ENCODE data around the gene ZNF407.

The ZNF407 gene

DNA sequence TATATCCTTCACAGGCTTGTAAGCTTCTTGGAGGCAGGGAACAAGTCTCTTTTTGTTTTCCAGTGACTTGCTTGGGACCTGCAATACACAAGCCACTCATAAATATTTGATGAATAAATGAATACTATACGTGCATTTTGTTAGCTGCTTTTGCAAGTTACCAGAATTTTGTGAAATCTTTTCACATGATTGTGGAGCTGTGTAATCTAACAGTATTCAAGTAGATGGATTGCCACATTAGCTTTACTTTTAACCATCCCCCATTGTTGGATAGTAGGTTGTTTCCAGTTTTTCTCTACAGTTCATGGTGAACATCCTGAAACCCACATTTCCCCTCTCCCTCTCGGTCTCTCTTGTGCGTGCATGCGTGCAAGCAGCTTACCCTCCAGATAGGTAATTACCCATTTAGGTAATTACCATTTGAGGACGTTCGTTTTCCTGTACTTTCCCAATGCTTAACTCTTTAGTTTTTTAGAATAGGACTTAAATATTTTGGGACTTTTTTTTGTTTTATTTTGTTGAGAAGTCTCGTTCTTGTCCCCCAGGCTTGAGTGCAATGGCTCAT, 12.5 kb downstream of the ZNF407 start:
- TF ChIP-seq, protein P1, sequence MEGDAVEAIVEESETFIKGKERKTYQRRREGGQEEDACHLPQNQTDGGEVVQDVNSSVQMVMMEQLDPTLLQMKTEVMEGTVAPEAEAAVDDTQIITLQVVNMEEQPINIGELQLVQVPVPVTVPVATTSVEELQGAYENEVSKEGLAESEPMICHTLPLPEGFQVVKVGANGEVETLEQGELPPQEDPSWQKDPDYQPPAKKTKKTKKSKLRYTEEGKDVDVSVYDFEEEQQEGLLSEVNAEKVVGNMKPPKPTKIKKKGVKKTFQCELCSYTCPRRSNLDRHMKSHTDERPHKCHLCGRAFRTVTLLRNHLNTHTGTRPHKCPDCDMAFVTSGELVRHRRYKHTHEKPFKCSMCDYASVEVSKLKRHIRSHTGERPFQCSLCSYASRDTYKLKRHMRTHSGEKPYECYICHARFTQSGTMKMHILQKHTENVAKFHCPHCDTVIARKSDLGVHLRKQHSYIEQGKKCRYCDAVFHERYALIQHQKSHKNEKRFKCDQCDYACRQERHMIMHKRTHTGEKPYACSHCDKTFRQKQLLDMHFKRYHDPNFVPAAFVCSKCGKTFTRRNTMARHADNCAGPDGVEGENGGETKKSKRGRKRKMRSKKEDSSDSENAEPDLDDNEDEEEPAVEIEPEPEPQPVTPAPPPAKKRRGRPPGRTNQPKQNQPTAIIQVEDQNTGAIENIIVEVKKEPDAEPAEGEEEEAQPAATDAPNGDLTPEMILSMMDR (IDR thresholded peaks at IDR 0.05; ENCODE audit: control insufficient read depth, insufficient read depth, low read depth, low read length, missing control alignments): no peak
- no peak overlapping the region for H3K4me3 ChIP-seq (ENCODE audit: control insufficient read depth, low read depth, low read length)
- no peak for DNase-seq (ENCODE audit: low read depth)

DNA sequence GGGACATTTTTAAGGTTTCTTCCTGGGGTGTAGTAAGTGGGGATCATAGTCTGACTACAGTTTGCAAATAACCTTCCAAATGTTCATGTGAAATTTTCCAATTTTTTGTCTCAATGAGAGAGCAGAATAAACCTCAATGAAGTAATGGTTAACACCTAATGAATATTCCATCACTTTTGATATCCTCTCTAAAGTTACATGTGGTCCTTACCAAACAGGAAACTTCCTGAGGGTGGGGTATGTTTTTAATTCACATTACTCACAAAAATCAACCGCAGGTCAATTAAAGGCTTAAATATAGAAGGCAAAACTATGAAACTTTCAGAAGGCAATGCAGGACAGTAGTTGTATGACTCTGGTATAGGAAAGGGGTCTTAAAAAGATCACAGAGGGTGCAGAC, 13.2 kb downstream of the ZNF407 start:
- no peak for DNase-seq (ENCODE audit: low read depth)
- TF ChIP-seq, protein P1 (IDR thresholded peaks at IDR 0.05; ENCODE audit: control insufficient read depth, insufficient read depth, low read depth, low read length, missing control alignments): no peak
- H3K4me3 ChIP-seq (ENCODE audit: control insufficient read depth, low read depth, low read length): no peak overlapping the region

DNA sequence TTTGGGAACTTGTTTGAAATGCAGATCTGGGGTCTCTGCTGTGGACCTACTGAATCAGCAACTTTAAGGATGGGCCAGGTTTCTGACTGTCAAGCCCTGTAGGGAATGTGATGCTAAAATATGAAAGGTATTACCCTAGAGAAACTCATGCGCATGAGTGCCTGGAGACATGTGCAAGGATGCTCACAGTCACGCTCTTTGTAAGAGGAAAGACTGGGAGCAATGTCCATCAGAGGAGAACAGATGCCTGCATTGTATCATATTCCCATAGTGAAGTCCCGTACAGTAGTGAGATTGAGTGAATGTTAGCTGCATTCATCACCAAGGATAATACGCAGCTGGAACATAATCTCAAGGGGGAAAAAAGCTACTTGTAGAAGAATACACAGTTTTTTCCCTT, 14.1 kb downstream of the ZNF407 start:
- TF ChIP-seq, protein P1 (IDR thresholded peaks at IDR 0.05; ENCODE audit: control insufficient read depth, insufficient read depth, low read depth, low read length, missing control alignments): no peak
- no peak for DNase-seq (ENCODE audit: low read depth)
- no peak overlapping the region for H3K4me3 ChIP-seq (ENCODE audit: control insufficient read depth, low read depth, low read length)

DNA sequence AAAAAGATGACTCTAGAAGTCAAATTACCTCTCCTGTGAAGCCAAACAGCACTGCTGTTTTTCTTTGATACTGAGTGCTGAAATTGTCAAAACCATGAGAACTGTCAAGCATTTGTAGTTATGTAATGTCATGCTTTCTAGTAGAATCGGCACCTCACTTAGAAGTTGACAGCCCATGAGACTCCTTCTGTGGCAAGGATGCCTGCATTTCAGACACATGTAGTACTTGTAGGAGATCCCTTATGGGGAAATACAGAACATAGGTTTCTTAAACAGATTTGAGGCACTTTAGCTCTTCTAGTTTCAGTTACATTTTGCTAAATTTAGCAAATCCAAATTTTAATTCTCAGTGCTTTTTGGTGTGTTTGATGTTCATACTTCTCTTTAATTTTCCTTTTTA, 15.7 kb downstream of the ZNF407 start:
- TF ChIP-seq, protein P1 (IDR thresholded peaks at IDR 0.05; ENCODE audit: control insufficient read depth, insufficient read depth, low read depth, low read length, missing control alignments): no peak

DNA sequence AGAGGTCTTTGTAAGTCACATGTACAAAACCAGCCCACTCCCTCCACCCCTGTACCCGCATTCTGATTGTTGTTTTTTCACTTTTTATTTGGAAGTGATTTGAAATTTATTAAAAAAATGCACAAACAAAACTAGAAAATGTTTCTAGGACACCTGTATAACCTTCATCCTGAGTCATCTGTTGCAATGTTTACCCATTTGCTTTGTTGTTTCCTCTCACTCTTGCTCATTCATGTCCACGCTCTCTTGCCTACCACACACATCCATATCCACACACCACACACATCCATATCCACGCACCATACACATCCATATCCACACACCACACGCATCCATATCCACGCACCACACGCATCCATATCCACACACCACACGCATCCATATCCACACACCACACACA, 18.8 kb downstream of the ZNF407 start:
- TF ChIP-seq, protein P1 (IDR thresholded peaks at IDR 0.05; ENCODE audit: control insufficient read depth, insufficient read depth, low read depth, low read length, missing control alignments): no peak
- no peak overlapping the region for H3K4me3 ChIP-seq (ENCODE audit: control insufficient read depth, low read depth, low read length)
- DNase-seq (ENCODE audit: low read depth): no peak

More for the DNA sequence above, 15.7 kb downstream of the ZNF407 start:
- DNase-seq (ENCODE audit: low read depth): no peak
- H3K4me3 ChIP-seq (ENCODE audit: control insufficient read depth, low read depth, low read length): no peak overlapping the region

DNA sequence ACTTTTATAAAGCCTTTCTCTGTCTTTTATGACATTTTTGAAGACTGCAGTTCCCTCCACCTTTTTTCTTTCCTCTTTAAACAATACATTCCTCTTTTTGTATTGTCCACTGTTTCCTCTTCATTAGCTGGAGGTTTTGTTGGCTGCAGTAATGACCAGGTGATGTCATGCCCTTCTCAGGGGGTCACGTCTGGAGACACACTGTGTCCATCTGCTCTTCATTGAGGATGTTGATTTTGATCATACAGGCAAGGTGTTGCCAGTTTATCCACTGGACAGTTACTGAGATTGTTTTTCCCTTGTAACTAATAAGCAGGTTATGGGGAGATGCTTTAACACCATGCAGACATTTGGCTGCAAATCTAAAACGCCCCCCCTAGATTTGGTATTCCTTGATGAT, 19.8 kb downstream of the ZNF407 start:
- H3K4me3 ChIP-seq (ENCODE audit: control insufficient read depth, low read depth, low read length): no peak overlapping the region
- TF ChIP-seq, protein P1 (IDR thresholded peaks at IDR 0.05; ENCODE audit: control insufficient read depth, insufficient read depth, low read depth, low read length, missing control alignments): no peak
- DNase-seq (ENCODE audit: low read depth): no peak

DNA sequence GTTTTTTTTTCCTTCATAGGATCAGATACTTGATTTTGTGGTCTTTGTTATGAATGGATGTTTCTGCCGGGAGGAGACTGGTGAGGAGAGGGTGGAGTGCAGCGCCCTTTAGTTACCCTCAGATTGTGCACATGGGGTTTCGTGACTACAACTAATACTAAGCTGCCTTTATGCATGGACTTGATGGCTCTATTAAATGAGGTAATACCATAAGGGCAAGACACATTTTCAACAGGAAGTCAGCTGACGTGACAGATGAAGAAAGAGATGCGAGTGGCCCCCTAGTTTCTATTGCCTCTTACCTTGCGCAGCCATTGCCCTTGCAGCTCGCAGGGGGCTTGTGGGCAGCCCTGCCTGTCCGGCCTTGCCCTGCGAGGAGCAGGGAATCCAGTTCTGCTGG, 24.4 kb downstream of the ZNF407 start:
- TF ChIP-seq, protein P1 (IDR thresholded peaks at IDR 0.05; ENCODE audit: control insufficient read depth, insufficient read depth, low read depth, low read length, missing control alignments): no peak

More for the DNA sequence above, 24.4 kb downstream of the ZNF407 start:
- no peak overlapping the region for H3K4me3 ChIP-seq (ENCODE audit: control insufficient read depth, low read depth, low read length)
- DNase-seq (ENCODE audit: low read depth): no peak
